GM10847 (cell line): ENCODE results near the gene GNG12.

ENCODE experiments used
- POLR2A ChIP-seq: IDR thresholded peaks from 2 replicates; pipeline ENCODE4 v1.6.1; 2011; ENCODE audit not compliant: insufficient read length; ENCODE audit errors: extremely low read depth

The GNG12 gene

GRCh38 chr1:67785847-67786753 is 47.2 kb downstream of the GNG12 start:
- no peak for TF ChIP-seq POLR2A

GRCh38 chr1:67784545-67785186 is 48.6 kb downstream of the GNG12 start:
- no peak for TF ChIP-seq POLR2A

- no peak for TF ChIP-seq POLR2A
Measured at GRCh38 chr1:67780637-67781036, 52.6 kb downstream of the GNG12 start.

GRCh38 chr1:67777440-67777839 is 55.8 kb downstream of the GNG12 start:
- no peak for TF ChIP-seq POLR2A

GRCh38 chr1:67777016-67777415 is 56.3 kb downstream of the GNG12 start:
- TF ChIP-seq POLR2A: no peak

- TF ChIP-seq POLR2A: no peak
Measured at GRCh38 chr1:67773462-67773861, 59.8 kb downstream of the GNG12 start.

GRCh38 chr1:67771749-67772148 is 61.5 kb downstream of the GNG12 start:
- no peak for TF ChIP-seq POLR2A

- TF ChIP-seq POLR2A: no peak
Measured at GRCh38 chr1:67771152-67771551, 62.1 kb downstream of the GNG12 start.

- no peak for TF ChIP-seq POLR2A
Measured at GRCh38 chr1:67769633-67770256, 63.5 kb downstream of the GNG12 start.

- TF ChIP-seq POLR2A: no peak
Measured at GRCh38 chr1:67768480-67768879, 64.8 kb downstream of the GNG12 start.

- no peak for TF ChIP-seq POLR2A
Measured at GRCh38 chr1:67767103-67767782, 66.0 kb downstream of the GNG12 start.

- TF ChIP-seq POLR2A: no peak
Measured at GRCh38 chr1:67766141-67766978, 66.9 kb downstream of the GNG12 start.

- TF ChIP-seq POLR2A: no peak
Measured at GRCh38 chr1:67764633-67765032, 68.6 kb downstream of the GNG12 start.

GRCh38 chr1:67761730-67762129 is 71.5 kb downstream of the GNG12 start:
- TF ChIP-seq POLR2A: no peak
